Peyer's patch (tissue), 4 donors: ENCODE results near the gene DEUP1.

Source experiments
- CTCF ChIP-seq, 6 experiments: fragments of 450-650 bp in 4 of 6; fragments of 200-600 bp in 2 of 6; sonication (generic) in 1 of 6; IDR thresholded peaks; one replicate each; pipeline ENCODE4 v1.5.1; 2017 to 2019; ENCODE audit warnings: antibody characterized with exemption in 6 of 6, mild to moderate bottlenecking in 3 of 6, moderate library complexity in 1 of 6
- POLR2A ChIP-seq, 2 donors: fragments of 450-650 bp; IDR thresholded peaks; one replicate each; pipeline ENCODE4 v1.5.1; 2017; ENCODE audit warnings: antibody characterized with exemption in 2 of 2, mild to moderate bottlenecking in 2 of 2, moderate library complexity in 2 of 2

GRCh38 chr11:93350835-93351234, 20.3 kb downstream of the DEUP1 start:
- TF ChIP-seq CTCF (IDR thresholded peaks at IDR 0.05) (no peak), POLR2A (IDR thresholded peaks at IDR 0.05) (no peak)
